Measurements from ENCODE around the gene TJP3.
"Not testable (repeated sequence)": the region's sequence is repeated elsewhere in the genome, so short reads cannot be mapped to it uniquely, and the experiment has no call there.

The TJP3 gene

DNA sequence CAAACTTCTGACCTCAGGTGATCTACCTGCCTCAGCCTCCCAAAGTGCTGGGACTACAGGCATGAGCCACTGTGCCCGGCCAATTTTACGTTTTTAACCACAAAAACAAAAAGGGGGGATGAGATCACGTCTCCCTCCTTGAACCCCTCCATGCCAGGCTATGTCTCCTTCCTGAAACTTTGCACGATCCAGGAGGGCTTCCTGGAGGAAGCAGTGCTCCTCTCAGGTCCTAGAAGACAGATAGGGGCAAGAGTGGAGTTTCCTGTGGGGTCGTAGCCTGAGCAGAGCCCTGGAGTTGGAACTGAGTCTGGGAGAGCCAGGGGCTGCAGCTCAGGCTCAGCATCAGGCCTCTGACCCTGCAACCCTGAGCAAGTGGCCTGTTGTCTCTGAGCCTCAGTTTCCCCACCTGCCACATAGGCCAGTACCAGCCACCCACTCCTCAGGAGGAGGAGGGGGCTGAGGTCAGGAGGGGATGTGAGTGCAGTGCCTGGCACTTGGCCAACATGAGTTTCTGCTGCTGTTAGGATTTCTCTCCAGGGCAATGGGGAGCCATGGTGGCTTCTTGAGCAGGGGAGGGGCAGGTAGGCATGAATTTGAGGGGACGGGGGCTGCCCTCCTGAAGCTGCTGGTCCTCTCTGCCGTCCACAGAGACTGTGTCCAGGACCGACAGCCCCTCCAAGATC, 37.3 kb downstream of the TJP3 start:
- DNase-seq (ENCODE audit: low spot score) = no peak

DNA sequence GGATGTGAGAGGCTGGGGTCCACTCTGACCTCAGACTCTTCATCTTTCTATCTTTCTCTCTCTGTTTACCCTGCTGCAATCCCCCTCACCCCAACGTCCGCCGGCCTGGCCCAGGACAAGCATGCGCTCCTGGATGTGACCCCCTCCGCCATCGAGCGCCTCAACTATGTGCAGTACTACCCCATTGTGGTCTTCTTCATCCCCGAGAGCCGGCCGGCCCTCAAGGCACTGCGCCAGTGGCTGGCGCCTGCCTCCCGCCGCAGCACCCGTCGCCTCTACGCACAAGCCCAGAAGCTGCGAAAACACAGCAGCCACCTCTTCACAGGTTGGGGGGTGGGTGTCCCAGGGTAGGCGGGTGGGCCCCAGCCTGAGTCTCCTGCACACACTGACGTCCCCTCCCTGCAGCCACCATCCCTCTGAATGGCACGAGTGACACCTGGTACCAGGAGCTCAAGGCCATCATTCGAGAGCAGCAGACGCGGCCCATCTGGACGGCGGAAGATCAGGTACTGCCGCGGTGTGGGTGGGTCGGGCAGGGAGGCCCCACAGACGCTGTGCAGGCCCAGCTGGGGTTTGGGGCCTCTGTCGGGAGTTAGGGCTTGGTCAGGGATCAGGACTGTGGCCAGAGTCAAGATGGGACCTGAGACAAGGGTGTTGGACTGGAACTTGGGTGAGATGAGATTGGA, 38.3 kb downstream of the TJP3 start:
- no peak for DNase-seq (ENCODE audit: low spot score)

DNA sequence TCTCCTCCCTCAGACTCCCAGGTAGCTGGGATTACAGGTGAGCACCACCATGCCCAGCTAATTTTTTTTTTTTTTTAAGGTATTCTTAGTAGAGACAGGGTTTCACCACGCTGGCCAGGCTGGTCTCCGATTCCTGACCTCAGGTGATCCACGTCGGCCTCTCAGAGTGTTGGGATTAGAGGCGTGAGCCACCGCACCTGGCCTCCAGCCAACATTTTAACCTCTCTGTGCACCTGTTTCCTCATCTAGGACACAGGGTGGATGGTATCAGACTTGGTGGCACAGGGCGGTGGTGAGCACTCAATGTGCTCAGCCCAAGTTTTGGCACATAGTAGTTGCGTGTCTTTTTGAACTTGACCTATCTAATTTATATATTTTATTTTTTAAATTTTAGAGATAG, 40.8 kb downstream of the TJP3 start:
- DNase-seq (ENCODE audit: low spot score) = no peak

DNA sequence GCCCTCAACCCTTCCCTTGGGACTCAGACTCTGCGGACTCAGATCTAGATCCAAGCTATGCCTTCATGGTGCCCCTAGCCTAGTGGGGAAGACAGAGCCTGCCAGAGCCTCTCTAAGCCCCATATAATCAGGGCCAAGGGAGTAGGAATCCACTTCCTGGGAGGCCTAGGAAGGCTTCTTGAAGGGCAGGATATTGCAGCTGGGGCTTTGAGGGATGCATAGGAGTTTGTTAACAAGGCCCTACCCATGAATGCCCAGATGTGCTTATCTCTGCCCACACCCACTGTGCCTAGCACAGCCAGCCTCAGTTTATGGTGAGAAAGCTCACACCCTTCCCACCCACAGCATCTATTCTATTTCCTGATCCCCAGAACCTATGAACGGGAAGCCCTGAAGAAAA, 42.0 kb downstream of the TJP3 start:
- no peak for DNase-seq (ENCODE audit: low spot score)

DNA sequence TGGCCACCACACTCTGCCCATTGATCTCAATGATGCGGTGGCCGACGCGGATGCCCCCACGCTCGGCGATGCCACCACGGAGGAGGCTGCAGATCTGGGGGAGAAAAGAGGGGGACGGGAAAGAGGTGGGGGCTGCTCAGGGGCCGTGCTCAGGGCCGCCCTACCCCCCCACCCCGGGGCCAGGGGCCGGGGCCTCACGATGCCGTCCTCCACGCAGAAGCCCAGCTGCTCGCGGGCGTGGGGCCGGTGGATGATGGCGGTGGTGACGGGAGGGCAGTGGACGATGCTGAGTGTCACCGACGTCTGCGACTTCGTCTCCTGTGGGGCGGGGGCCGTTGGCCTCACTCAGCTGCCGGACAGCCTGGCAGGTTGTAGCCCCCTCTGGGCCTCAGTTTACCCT, 43.1 kb downstream of the TJP3 start:
- no peak for DNase-seq (ENCODE audit: low spot score)

DNA sequence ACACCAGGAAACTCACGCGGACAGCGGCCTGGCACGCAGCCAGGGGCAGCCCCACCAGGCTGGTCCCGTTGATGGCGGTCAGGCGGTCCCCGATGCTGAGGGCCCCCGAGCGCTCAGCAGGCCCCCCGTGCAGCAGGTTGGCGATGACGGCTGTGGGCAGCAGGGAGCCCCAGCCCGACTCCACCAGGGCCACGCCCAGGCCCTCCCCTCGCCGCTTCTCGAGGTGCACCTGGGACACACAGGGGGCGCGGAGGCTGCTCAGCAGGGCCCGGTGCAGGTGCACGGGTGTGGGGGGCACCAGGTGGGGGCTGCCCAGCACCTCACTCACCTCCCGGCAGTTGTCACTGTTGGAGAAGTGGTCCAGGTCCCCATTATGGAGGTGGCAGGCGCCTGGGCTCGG, 44.3 kb downstream of the TJP3 start:
- no peak for DNase-seq (ENCODE audit: low spot score)

DNA sequence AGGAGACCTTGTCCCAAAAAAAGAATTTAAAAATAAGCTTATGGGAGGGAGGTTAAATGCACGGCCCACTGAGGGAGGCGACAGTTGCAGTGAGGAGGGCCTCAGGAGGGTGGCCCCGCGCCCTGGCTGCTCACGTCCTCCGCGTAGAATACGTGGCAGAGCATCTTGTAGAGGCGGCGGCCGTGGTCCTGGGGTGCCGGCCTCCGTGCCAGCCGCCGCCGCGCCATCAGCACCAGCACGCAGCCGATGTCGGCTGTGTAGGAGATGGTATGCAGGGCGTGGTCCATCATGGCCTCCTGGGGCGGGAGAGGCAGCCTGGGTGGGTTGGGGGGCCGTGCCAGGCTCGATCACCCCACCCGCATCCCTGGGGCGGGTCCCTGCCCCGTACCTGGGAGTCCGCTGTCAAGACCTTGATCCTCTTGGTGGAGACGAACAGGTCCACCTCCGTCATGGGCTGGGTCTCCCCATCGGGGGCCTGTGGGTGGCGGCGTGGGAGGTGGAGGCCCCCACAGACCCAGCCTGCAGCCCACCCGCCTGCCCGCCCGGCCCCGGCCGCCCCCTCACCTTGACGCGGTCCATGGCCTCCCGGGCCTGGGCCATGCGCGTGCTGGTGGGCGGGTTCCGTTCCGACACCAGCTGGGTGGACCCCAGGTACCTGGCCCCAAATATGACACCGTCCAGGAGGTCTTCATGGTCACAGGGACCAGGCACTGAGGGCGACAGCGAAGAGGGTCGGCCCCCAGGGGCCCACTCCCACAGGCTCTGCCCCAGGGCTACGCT, 45.6 kb downstream of the TJP3 start:
- DNase-seq (ENCODE audit: low spot score) = no peak

DNA sequence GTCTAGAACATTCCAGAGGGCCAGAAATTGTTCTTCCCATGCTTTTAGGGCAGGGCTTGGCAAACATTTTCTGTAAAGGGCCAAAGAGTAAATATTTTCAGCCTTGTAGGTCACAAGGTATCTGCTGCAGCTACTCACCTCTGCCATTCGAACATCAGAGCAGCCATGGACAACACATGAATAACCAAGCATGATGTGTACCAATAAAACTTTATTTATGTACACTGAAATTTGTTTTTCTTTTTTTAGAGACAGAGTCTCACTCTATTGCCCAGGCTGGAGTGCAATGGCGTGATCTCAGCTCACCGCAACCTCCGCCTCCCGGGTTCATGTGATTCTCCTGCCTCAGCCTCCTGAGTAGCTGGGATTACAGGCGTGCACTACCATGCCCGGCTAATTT, 49.5 kb downstream of the TJP3 start:
- not testable (repeated sequence) for DNase-seq (ENCODE audit: low spot score)

DNA sequence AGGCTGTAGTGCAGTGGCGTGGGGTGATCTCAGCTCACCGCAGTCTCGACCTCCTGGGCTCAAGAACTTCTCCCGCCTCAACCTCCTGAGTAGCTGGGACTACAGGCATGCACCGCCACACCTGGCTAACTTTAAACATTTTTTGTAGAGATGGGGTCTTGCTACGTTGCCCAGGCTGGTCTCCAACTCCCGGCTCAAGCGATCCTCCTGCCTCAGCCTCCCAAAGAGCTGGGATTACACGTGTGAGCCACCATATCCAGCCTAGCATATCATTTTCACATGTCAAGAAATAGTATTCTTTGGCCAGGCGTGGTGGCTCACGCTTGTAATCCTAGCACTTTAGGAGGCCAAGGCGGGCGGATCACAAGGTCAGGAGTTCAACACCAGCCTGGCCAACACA, 50.1 kb downstream of the TJP3 start:
- not testable (repeated sequence) for DNase-seq (ENCODE audit: low spot score)

DNA sequence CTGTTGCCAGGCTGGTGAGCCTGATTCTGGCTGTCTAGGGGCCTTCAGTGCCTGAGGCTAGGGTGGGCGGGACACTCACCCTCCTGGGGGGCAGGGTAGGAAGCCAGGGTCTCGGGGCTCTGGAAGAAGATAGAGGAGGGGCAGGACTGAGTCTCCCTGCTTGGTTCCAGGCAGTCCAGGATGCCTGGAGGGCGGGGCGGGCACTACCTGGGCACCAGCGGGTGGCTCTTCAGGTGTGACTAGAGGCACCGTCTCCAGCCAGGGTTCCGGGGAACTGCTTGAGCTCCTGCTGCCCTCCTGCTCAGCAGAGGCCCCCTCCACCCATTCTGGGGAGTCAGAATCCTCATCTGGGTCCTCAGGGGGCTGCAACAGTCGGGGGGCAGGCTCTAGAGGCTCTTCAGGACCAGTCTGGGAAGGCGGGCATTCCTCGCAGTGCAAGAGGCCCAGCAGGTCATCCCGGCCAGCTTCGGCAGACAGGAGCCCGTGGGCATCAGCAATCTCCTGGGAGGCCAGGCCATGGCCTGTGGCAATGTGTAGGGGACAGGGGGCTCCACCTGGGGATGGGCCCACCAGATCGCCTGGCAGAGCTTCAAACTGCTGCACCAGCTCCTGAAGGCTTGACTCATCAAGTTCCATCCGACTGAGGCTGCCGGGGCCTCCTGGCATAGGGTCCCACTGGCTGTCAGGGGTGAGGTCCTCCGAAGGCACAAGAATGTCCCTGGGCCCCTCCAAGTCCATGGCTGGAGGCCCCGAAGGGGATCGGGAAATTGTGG, 51.5 kb downstream of the TJP3 start:
- DNase-seq (ENCODE audit: low spot score) = no peak

DNA sequence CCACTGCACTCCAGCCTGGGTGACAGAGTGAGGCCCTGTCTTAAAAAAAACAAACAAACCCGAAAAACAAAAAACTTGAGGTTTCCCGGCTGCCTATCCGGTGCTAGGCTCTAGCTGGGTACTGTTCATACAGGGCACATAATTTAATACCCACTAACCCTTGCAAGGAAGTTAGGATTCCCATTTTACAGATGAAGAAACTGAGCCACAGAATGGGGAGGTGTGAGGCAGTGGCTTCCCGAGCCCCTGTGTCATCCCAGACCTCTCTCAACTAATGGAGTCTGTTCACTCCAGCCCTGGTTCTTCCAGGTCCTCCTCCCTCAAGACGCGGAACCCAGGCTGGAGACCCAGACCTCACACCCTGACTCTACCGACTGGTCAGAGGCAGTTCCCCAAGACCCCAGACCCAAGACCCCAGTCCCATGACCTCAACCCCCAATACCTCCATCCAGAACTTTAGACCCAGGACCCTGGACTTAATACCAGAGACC, 52.7 kb downstream of the TJP3 start:
- no peak for DNase-seq (ENCODE audit: low spot score)

DNA sequence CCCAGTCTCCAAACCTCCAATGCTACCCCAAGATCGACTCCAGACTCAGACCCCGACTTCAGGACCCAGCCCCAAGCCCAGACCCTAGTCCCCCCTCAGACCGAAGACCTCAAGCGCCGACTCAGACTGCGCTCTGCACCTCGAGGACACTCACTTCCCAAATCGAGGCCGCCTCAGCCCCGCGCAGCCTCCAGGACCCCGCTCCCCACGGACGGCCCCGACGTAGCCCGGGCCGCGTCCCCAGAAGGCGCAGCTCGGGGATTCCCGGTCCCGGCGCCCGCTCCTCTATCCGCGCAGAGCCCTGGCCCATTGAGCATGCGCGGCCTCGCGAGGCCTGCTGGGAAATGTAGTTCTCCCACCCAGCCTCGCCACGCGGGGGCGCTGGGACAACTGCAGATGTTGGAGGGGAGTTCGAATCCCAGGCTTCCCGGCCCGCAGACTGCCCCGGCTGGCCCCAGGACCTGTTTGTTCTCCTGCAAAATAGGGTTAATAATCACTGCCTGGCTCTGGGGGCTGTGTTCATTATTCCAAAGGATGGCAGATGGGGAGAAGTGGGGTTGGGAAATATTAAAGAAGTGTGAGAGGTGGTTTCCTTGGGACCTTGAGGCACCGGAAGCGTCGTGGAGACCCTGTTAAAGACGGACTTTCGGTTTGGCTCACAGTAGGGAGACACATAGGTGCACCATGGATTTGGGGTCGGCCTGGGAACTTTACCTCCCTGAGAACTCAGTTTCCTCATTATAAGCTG, 53.4 kb downstream of the TJP3 start, which contains the start of gene APBA3:
Gene APBA3, minus strand, starts transcription at position 311 of the 748 bp plus-strand sequence. CDS start 1,428 bp downstream, outside the sequence.
- DNase-seq (ENCODE audit: low spot score) = peak; percentile 95

DNA sequence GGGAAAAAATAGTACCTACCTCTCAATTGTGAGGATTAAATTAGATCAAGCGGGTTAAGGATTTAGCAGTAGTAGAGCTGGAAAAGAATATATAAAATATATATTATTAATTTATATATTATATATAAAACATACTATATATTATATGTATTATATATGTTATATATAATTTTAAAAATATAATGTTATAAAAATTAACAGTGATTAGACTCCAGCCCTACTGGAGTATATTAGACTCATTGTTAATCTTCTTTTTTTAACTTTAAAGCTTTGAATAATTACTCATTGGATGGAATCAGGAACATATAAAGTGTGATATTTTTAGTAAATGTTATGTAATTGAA, 53.9 kb downstream of the TJP3 start:
- no peak for DNase-seq (ENCODE audit: low spot score)

DNA sequence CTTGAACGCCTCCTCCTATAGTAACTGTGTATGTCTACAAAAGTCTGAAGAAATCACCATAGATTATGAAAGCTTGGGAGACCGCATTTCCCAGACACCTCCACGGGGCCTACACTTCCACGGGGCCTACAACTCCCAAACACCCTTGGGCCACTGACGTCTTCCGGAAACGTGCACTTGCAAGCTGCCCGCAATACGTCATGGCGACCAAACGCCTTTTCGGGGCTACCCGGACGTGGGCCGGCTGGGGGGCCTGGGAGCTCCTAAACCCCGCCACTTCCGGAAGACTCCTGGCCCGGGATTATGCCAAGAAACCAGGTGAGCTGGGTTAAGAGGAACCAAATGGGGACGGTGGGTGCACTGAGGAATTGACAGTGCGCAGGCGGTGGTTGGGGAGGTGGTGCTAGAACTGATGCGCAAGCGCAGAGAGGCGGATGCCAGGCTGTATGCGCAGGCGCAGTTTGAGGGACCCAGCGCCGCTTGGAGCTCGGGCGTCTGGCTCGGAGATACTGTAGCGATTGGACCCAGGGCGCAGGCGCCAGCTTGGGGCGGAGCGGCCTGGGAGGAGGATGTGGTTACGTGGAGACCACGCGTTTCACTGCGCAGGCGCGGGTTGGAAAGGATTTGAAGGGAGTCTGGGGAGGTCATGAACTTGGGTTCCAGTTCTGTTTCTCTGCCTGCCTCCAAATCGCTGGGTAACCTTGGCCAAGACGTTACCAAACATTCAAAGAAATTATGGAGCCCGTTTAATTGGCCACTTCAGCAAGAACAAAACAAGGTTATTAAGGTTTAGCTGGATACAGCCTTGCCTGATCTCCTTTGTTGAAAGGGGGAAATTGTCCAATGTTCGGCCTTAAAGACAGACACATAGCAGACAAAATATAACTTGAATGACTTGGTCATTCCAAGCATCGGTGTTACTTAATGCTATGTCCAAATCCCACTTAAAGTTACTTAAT, 54.6 kb downstream of the TJP3 start, which contains the start of gene MRPL54:
Gene MRPL54, plus strand, starts transcription at position 182 of the 959 bp plus-strand sequence. Its CDS starts 19 bp downstream, at position 201.
- peak; percentile 100 for DNase-seq (ENCODE audit: low spot score)

DNA sequence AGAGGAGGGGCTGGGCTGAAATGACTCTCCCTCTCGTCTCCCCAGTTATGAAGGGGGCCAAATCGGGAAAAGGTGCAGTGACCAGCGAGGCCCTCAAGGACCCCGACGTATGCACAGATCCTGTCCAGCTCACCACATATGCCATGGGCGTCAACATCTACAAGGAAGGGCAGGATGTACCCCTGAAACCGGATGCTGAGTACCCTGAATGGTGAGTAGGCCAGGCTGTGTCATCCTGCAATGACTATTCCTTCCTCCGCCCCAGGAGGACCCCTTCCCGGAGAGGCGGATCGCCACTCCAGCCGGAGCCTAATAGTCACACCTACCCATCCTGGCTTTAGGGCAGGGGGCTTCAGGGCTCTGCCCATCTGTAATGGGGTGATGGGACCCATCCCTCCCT, 56.9 kb downstream of the TJP3 start:
- DNase-seq (ENCODE audit: low spot score) = no peak

DNA sequence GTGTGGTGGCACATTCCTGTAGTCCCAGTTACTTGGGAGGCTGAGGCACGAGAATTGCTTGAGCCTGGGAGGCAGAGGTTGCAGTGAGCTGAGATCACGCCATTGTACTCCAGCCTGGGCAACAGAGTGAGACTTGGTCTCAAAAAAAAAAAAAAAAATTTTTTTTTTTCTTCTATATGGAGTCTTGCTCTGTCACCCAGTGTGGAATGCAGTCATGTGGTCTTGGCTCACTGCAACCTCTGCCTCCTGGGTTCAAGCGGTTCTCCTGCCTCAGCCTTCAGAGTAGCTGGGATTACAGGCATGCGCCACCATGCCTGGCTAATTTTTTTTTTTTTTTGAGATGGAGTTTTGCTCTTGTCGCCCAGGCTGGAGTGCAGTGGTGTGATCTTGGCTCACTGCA, 57.6 kb downstream of the TJP3 start:
- DNase-seq (ENCODE audit: low spot score) = not testable (repeated sequence)

DNA sequence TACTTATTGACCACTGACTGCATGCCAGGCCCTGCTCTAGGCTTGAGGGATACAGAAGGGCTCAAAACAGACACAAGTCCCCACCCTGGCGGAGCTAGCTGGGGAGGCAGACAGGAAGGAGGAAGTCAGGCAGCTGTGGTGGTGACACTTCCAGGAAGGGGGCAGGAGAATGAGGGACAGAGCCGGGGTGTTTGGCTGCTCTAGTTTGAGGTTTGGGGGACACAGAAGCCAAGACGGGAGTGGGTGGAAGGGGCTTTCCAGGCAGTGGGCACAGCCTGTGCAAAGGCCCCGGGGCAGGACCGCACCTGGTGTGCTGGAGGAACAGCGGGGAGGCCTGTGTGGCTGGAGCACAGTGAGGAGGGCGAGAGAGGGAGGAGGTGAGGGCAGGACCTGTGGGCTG, 58.3 kb downstream of the TJP3 start:
- no peak for DNase-seq (ENCODE audit: low spot score)

DNA sequence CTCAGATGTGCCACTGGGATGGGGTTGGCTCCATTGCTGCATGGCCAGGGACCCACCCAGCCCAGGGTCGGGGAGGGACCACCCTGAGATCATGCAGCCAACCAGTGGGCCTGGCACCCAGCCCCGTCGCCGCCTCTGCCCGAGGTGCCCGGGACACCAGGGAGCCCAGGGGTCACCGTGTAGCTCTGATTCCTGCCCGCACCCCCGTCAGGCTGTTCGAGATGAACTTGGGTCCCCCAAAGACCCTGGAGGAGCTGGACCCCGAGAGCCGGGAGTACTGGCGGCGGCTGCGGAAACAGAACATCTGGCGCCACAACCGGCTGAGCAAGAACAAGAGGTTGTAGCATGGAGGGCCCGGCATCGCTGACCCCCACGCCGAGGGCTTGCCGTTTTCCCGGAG, 58.9 kb downstream of the TJP3 start:
- no peak for DNase-seq (ENCODE audit: low spot score)

DNA sequence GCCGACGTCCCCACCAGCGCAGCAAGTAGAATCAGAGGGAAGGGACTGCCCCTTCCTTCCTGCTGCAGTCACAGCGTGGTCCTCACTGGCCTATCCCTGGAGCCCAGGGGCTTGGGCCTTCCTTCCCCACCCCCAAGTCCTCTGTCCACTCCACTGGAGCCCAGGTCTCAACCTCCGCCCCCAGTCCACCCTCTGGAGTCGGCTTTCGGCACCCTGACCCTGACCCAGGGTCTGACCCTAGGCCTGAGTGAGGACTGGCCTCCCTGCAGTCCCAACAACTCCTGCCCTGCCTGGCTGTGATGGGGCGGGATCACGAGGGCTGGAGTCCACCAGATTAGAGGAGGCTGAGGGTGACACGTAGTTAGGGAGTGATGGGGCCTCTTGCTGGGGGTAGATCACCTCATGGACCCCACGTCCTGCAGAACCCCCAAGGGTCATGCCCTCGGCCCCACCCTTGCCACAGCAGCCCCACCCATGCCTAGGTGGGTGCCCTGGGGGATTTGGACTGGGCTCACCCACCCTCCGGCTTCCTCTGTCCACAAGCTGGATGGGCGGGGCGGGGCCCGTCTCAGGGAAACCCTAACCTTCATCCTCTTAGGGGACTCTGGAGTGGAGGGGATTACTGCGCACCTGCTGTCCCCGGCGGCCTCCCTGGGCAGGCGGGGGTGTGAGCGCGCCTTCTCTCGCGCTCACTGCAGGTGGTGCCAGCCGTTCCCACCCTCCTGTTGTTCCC, 60.0 kb downstream of the TJP3 start:
- DNase-seq (ENCODE audit: low spot score) = no peak

DNA sequence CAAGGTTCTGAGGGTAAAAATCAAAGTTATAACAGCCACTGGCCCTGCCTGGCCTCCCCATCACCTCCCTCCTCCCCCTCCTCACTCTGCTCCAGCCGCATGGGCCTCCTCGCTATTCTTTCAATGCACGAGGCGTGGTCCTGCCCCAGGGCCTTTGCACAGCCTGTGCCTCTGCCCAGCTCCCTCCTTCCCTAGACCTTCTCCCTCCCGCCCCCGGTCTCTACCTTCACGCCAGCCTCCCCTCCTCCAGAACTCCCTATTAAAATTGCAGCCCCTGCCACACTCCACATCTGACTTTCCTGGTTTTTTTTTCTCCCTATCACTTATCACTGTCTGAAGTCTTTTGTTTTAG, 60.5 kb downstream of the TJP3 start:
- DNase-seq (ENCODE audit: low spot score) = no peak
